Osteoblast (primary cell): ENCODE data around the gene PIANP. TPM values are rescaled to one million over a fixed set of nuclear protein-coding genes. Genes with fewer than 3 reads are reported as not detected.

Experiments
- DNase-seq: peaks from one replicate; pipeline ENCODE4 v3.0.0; 2011; ENCODE audit warnings: low spot score, mixed read lengths; ENCODE audit not compliant: insufficient read length; ENCODE audit errors: missing footprints
- H2AFZ ChIP-seq: 2 replicates; pipeline ENCODE4 v1.6.0; 2011; ENCODE audit warnings: mild to moderate bottlenecking, low read length
- H3K27ac ChIP-seq: 2 replicates; pipeline ENCODE4 v1.5.1; 2011; ENCODE audit warnings: mild to moderate bottlenecking, low read depth, low read length, moderate library complexity
- H3K27me3 ChIP-seq: 2 replicates; pipeline ENCODE4 v1.6.0; 2012; ENCODE audit warnings: mild to moderate bottlenecking, control low read depth, inconsistent platforms, low read length, moderate library complexity; ENCODE audit not compliant: insufficient read depth
- H3K36me3 ChIP-seq: 2 replicates; pipeline ENCODE4 v1.5.1; 2011; ENCODE audit warnings: mild to moderate bottlenecking, low read length, control low read depth, moderate library complexity; ENCODE audit not compliant: insufficient read depth
- H3K4me1 ChIP-seq: 2 replicates; pipeline ENCODE4 v1.5.1; 2011; ENCODE audit warnings: mild to moderate bottlenecking, low read length, control low read depth, moderate library complexity; ENCODE audit not compliant: insufficient read depth
- H3K4me2 ChIP-seq: 2 replicates; pipeline ENCODE4 v1.6.0; 2011; ENCODE audit warnings: mild to moderate bottlenecking, low read length; ENCODE audit not compliant: insufficient read depth
- H3K4me3 ChIP-seq: fragments of 200-600 bp; sonication (generic); 3 replicates; pipeline ENCODE4 v1.5.1; 2012; ENCODE audit warnings: mild to moderate bottlenecking, low read length, inconsistent platforms; ENCODE audit not compliant: insufficient read depth
- H3K79me2 ChIP-seq: 2 replicates; pipeline ENCODE4 v1.6.0; 2012; ENCODE audit warnings: mild to moderate bottlenecking, low read length, control low read depth, inconsistent platforms; ENCODE audit not compliant: insufficient read depth
- H3K9me3 ChIP-seq: 2 replicates; pipeline ENCODE4 v1.5.1; 2011; ENCODE audit warnings: low read depth, low read length, control low read depth
- H4K20me1 ChIP-seq: 2 replicates; pipeline ENCODE4 v1.6.0; 2012; ENCODE audit warnings: mild to moderate bottlenecking, low read length, control low read depth; ENCODE audit not compliant: insufficient read depth
- CTCF ChIP-seq: IDR thresholded peaks from 2 replicates; pipeline ENCODE4 v1.5.1; 2011; ENCODE audit warnings: mild to moderate bottlenecking, low read depth, low read length, moderate library complexity; ENCODE audit errors: extremely low read depth
- total RNA-seq: library from RNA; depleted of rRNA; stranded (reverse); fragments of >200 nt; gene quantifications from 2 replicates; pipeline ENCODE4 v1.2.3, GENCODE V29; 2012

PIANP gene
- total RNA-seq, 1 donor = not detected

- peak; percentile 12 for TF ChIP-seq CTCF
- Histone ChIP-seq H3K4me3 (peak within 1 kb of the TSS; percentile 78), H2AFZ (peak within 1 kb of the TSS; percentile 83), H3K4me2 (peak within 1 kb of the TSS; percentile 85), H3K27me3 (no peaks in the 10 kb centered on the region), H3K79me2 (peaks cover 59% of the 10 kb centered on the region), H4K20me1 (peaks cover 19% of the 10 kb centered on the region), H3K4me1 (peaks cover 32% of the 10 kb centered on the region), H3K9me3 (no peaks in the 10 kb centered on the region), H3K27ac (peak within 1 kb of the TSS; percentile 81), H3K36me3 (peaks cover 3% of the 10 kb centered on the region)
- DNase-seq = peak; percentile 98
Measured at GRCh38 chr12:6688999-6689882, 11.4 kb downstream of the PIANP start, which contains the start of gene ZNF384. Gene ZNF384 (minus strand): TSS chr12:6689375. CDS start chr12:6679520, 9,855 bp downstream.

- H3K79me2 ChIP-seq = peaks cover 66% of the 10 kb centered on the region
- peak overlapping the region; percentile 75 for H2AFZ ChIP-seq
- H3K4me2 ChIP-seq = peak overlapping the region; percentile 85
- no peak for TF ChIP-seq CTCF
- H3K27me3 ChIP-seq = no peaks in the 10 kb centered on the region
- DNase-seq = no peak
- H3K9me3 ChIP-seq = no peaks in the 10 kb centered on the region
- peak overlapping the region; percentile 78 for H3K4me3 ChIP-seq
- H3K36me3 ChIP-seq = peaks cover 3% of the 10 kb centered on the region
- peaks cover 32% of the 10 kb centered on the region for H3K4me1 ChIP-seq
- peak overlapping the region; percentile 81 for H3K27ac ChIP-seq
- H4K20me1 ChIP-seq = peaks cover 19% of the 10 kb centered on the region
Measured at GRCh38 chr12:6688543-6688998, 12.0 kb downstream of the PIANP start.

GRCh38 chr12:6685814-6686213 is 14.8 kb downstream of the PIANP start:
- peaks cover 24% of the 10 kb centered on the region for H4K20me1 ChIP-seq
- peak overlapping the region; percentile 3 for H3K27ac ChIP-seq
- H3K4me2 ChIP-seq = no peak overlapping the region

More at GRCh38 chr12:6685814-6686213, 14.8 kb downstream of the PIANP start:
- TF ChIP-seq CTCF = no peak
- peaks cover 15% of the 10 kb centered on the region for H3K36me3 ChIP-seq
- no peak overlapping the region for H2AFZ ChIP-seq
- no peak for DNase-seq
- H3K79me2 ChIP-seq = peaks cover 91% of the 10 kb centered on the region
- H3K9me3 ChIP-seq = no peaks in the 10 kb centered on the region
- peaks cover 23% of the 10 kb centered on the region for H3K4me1 ChIP-seq
- no peak overlapping the region for H3K4me3 ChIP-seq
- no peaks in the 10 kb centered on the region for H3K27me3 ChIP-seq
